M059J (cell line): ENCODE measurements around the gene MGAT5. TPM values are rescaled to one million over a fixed set of nuclear protein-coding genes. Genes with fewer than 3 reads are reported as not detected.

Source experiments
- DNase-seq: peaks from one replicate; pipeline ENCODE4 v3.0.0-alpha.2; 2012; ENCODE audit warnings: low read depth
- total RNA-seq: library from RNA; depleted of rRNA; stranded (reverse); fragments of >200 nt; shearing (Covaris generic); gene quantifications from 2 replicates; pipeline ENCODE4 v1.2.3, GENCODE V29; 2014

The MGAT5 gene
- total RNA-seq, 1 experiment from 2014 or later = 21.2 TPM

GRCh38 chr2:134421556-134422328, 167.9 kb downstream of the MGAT5 start:
- DNase-seq = no peak

- DNase-seq = no peak
Measured at GRCh38 chr2:134425724-134426496, 172.0 kb downstream of the MGAT5 start.

GRCh38 chr2:134426721-134427120, 172.8 kb downstream of the MGAT5 start:
- no peak for DNase-seq

GRCh38 chr2:134429886-134430285, 176.0 kb downstream of the MGAT5 start:
- no peak for DNase-seq

- DNase-seq = peak; percentile 42
Measured at GRCh38 chr2:134431838-134432434, 178.1 kb downstream of the MGAT5 start.

- no peak for DNase-seq
Measured at GRCh38 chr2:134432435-134432883, 178.6 kb downstream of the MGAT5 start.

- no peak for DNase-seq
Measured at GRCh38 chr2:134433469-134433868, 179.6 kb downstream of the MGAT5 start.

GRCh38 chr2:134433979-134434378, 180.1 kb downstream of the MGAT5 start:
- DNase-seq = no peak

GRCh38 chr2:134435505-134435904, 181.6 kb downstream of the MGAT5 start:
- no peak for DNase-seq

GRCh38 chr2:134435936-134436335, 182.1 kb downstream of the MGAT5 start:
- DNase-seq = no peak

- no peak for DNase-seq
Measured at GRCh38 chr2:134436706-134437105, 182.8 kb downstream of the MGAT5 start.

- DNase-seq = no peak
Measured at GRCh38 chr2:134438371-134438770, 184.5 kb downstream of the MGAT5 start.

GRCh38 chr2:134440336-134440909, 186.6 kb downstream of the MGAT5 start:
- no peak for DNase-seq

GRCh38 chr2:134441153-134441863, 187.4 kb downstream of the MGAT5 start:
- DNase-seq = no peak

- DNase-seq = no peak
Measured at GRCh38 chr2:134443814-134444480, 190.1 kb downstream of the MGAT5 start.

GRCh38 chr2:134445116-134445515, 191.2 kb downstream of the MGAT5 start:
- DNase-seq = no peak

GRCh38 chr2:134445985-134446382, 192.1 kb downstream of the MGAT5 start:
- DNase-seq = no peak

GRCh38 chr2:134446383-134447017, 192.6 kb downstream of the MGAT5 start:
- peak; percentile 74 for DNase-seq

- no peak for DNase-seq
Measured at GRCh38 chr2:134447669-134448068, 193.8 kb downstream of the MGAT5 start.

GRCh38 chr2:134448650-134449049, 194.8 kb downstream of the MGAT5 start:
- no peak for DNase-seq

- no peak for DNase-seq
Measured at GRCh38 chr2:134449157-134449556, 195.3 kb downstream of the MGAT5 start.
